Keratinocyte (primary cell): Measurements from ENCODE around the gene TCEANC2. TPM values are rescaled to one million over a fixed set of nuclear protein-coding genes. Genes with fewer than 3 reads are reported as not detected.

Experiments used
- DNase-seq: peaks from one replicate; pipeline ENCODE4 v3.0.0-alpha.2; 2011; ENCODE audit warnings: low read depth, missing footprints, low spot score
- FAIRE-seq: peaks from 2 replicates; lab custom pipeline; 2011; peaks lifted over from hg19 to GRCh38; lab: Jason Lieb, UNC
- H2AFZ ChIP-seq: 2 replicates; pipeline ENCODE4 v1.6.0; 2012; ENCODE audit warnings: low read length, control low read depth, inconsistent platforms; ENCODE audit not compliant: control insufficient read depth
- H3K27ac ChIP-seq: 2 replicates; pipeline ENCODE4 v1.5.1; 2011; ENCODE audit warnings: low read length; ENCODE audit not compliant: control insufficient read depth, insufficient read depth
- H3K27me3 ChIP-seq: 3 replicates; pipeline ENCODE4 v1.6.0; 2011; ENCODE audit warnings: low read length; ENCODE audit not compliant: control insufficient read depth, insufficient read depth; ENCODE audit errors: extremely low read depth
- H3K36me3 ChIP-seq, 2 experiments: 2 replicates in 1 of 2; 3 replicates in 1 of 2; pipeline ENCODE4 v1.5.1; 2011; ENCODE audit warnings: low read length in 2 of 2, mild to moderate bottlenecking in 1 of 2; ENCODE audit not compliant: control insufficient read depth in 2 of 2, insufficient read depth in 2 of 2; ENCODE audit errors: extremely low read depth in 1 of 2
- H3K4me1 ChIP-seq: 3 replicates; pipeline ENCODE4 v1.5.1; 2011; ENCODE audit warnings: low read length; ENCODE audit not compliant: control insufficient read depth, insufficient read depth; ENCODE audit errors: extremely low read depth
- H3K4me2 ChIP-seq: 3 replicates; pipeline ENCODE4 v1.6.0; 2011; ENCODE audit warnings: low read depth, low read length; ENCODE audit not compliant: control insufficient read depth, insufficient read depth; ENCODE audit errors: extremely low read depth
- H3K4me3 ChIP-seq, 3 experiments: fragments of 200-600 bp in 1 of 3; sonication (generic) in 1 of 3; 2 replicates in 2 of 3; 3 replicates in 1 of 3; pipeline ENCODE4 v1.5.1; 2011 to 2016; ENCODE audit warnings: low read length in 3 of 3, mild to moderate bottlenecking in 3 of 3, control low read depth in 2 of 3, inconsistent platforms in 1 of 3, low read depth in 1 of 3, mixed read lengths in 1 of 3, mixed run types in 1 of 3, moderate library complexity in 1 of 3; ENCODE audit not compliant: control insufficient read depth in 2 of 3, insufficient read depth in 2 of 3; ENCODE audit errors: extremely low read depth in 1 of 3
- H3K79me2 ChIP-seq: 2 replicates; pipeline ENCODE4 v1.6.0; 2012; ENCODE audit warnings: low read length; ENCODE audit not compliant: control insufficient read depth, insufficient read depth
- H3K9ac ChIP-seq: 3 replicates; pipeline ENCODE4 v1.6.0; 2011; ENCODE audit warnings: low read length; ENCODE audit not compliant: control insufficient read depth, insufficient read depth; ENCODE audit errors: extremely low read depth
- H3K9me1 ChIP-seq: 3 replicates; pipeline ENCODE4 v1.6.0; 2011; ENCODE audit warnings: low read length; ENCODE audit not compliant: control insufficient read depth, insufficient read depth; ENCODE audit errors: extremely low read depth
- H3K9me3 ChIP-seq: 2 replicates; pipeline ENCODE4 v1.5.1; 2012; ENCODE audit warnings: low read depth, low read length; ENCODE audit not compliant: control insufficient read depth
- H4K20me1 ChIP-seq: 3 replicates; pipeline ENCODE4 v1.6.0; 2011; ENCODE audit warnings: low read length; ENCODE audit not compliant: control insufficient read depth, insufficient read depth; ENCODE audit errors: extremely low read depth
- EZH2 ChIP-seq: IDR thresholded peaks from one replicate; pipeline ENCODE4 v1.6.1; 2012; ENCODE audit warnings: inconsistent platforms, mild to moderate bottlenecking, low read length, moderate library complexity
- dilution Hi-C: fragments of 300-500 bp; cut with MboI; formaldehyde crosslinking; loops from one replicate; pipeline ENCODE4 v1.7.0; 2020; ENCODE audit warnings: low sequenced_read_pairs; ENCODE audit not compliant: extremely low pct_ligation_motif_present
- polyA plus RNA-seq, 5 experiments: library from polyadenylated mRNA; depleted of rRNA in 3 of 5; stranded (reverse) in 3 of 5; stranded (forward) in 1 of 5; unstranded in 1 of 5; fragments of >200 nt; gene quantifications; 1 replicate in 1 of 5; 2 replicates in 3 of 5; 3 replicates in 1 of 5; pipeline versions ENCODE4 v1.2.1 to v1.2.3, GENCODE V29; 2011 to 2012; ENCODE audit warnings: missing spikeins in 2 of 5, low read depth in 1 of 5, low replicate concordance in 1 of 5
- TF ChIP-seq, protein P1 (sequence below), 3 experiments: IDR thresholded peaks in 1 of 3; conservative IDR thresholded peaks in 1 of 3; optimal IDR thresholded peaks in 1 of 3; 2 replicates in 2 of 3; 3 replicates in 1 of 3; pipeline versions ENCODE3 to v1.5.1; 2011; ENCODE audit warnings: low read length in 3 of 3, mild to moderate bottlenecking in 3 of 3, moderate library complexity in 2 of 3, control low read depth in 1 of 3, inconsistent platforms in 1 of 3; ENCODE audit not compliant: insufficient read depth in 2 of 3; ENCODE audit errors: extremely low read depth in 1 of 3

Gene TCEANC2
- polyA plus RNA-seq, 1 donor (not counting 4 experiments of a cell fraction or from before 2014, with no cell fraction given) = 4.3 TPM

DNA sequence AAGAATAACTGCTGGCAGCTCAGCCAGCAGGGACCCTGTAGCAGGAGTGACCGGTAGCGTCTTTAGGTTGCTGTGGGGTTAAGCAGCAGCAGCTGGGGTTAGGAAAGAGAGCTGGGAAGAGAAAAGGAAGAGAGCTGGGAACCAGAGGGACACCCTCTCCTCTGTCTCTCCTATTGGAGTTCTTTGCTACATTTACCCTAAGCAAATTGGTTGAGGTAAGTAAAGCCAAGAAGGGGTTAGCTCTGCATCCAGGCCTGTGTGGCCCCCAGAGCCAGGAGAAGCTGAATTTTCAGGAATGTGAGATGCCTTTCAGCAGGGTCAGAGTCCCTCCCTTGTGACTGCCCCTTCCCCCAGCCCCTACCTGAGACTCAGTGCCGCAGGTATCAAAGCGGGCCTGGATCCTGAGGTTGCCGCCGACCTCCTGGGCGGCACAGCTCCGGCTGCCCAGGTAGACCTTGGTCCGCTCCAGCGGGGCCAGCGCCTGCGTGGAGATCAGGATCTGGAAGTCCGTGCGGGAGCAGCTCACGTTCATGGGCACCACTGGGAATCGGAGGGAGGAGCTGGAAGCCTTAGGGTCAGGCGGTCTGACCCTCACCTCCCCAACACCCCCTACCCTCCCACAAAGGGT is 83.0 kb downstream of the TCEANC2 start:
- Histone ChIP-seq H3K4me3 (no peak overlapping the region), H3K9me3 (no peaks in the 10 kb centered on the region), H3K9ac (no peak overlapping the region), H3K27ac (no peak overlapping the region), H3K27me3 (peaks cover 6% of the 10 kb centered on the region), H2AFZ (no peak overlapping the region), H3K4me2 (no peak overlapping the region), H3K4me1 (no peaks in the 10 kb centered on the region), H3K36me3 (no peaks in the 10 kb centered on the region), H3K9me1 (no peaks in the 10 kb centered on the region), H3K79me2 (no peaks in the 10 kb centered on the region), H4K20me1 (no peaks in the 10 kb centered on the region)
- dilution Hi-C loops = no loop called here
- no peak for FAIRE-seq
- TF ChIP-seq, protein P1, sequence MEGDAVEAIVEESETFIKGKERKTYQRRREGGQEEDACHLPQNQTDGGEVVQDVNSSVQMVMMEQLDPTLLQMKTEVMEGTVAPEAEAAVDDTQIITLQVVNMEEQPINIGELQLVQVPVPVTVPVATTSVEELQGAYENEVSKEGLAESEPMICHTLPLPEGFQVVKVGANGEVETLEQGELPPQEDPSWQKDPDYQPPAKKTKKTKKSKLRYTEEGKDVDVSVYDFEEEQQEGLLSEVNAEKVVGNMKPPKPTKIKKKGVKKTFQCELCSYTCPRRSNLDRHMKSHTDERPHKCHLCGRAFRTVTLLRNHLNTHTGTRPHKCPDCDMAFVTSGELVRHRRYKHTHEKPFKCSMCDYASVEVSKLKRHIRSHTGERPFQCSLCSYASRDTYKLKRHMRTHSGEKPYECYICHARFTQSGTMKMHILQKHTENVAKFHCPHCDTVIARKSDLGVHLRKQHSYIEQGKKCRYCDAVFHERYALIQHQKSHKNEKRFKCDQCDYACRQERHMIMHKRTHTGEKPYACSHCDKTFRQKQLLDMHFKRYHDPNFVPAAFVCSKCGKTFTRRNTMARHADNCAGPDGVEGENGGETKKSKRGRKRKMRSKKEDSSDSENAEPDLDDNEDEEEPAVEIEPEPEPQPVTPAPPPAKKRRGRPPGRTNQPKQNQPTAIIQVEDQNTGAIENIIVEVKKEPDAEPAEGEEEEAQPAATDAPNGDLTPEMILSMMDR (optimal IDR thresholded peaks at IDR 0.05 in 1 of 3, IDR thresholded peaks at IDR 0.05 in 1 of 3, conservative IDR thresholded peaks at IDR 0.05 in 1 of 3; ENCODE audit: extremely low read depth in 1 of 3, insufficient read depth in 2 of 3, low read length in 3 of 3) = no peak
- no peak for TF ChIP-seq EZH2
- DNase-seq = no peak

DNA sequence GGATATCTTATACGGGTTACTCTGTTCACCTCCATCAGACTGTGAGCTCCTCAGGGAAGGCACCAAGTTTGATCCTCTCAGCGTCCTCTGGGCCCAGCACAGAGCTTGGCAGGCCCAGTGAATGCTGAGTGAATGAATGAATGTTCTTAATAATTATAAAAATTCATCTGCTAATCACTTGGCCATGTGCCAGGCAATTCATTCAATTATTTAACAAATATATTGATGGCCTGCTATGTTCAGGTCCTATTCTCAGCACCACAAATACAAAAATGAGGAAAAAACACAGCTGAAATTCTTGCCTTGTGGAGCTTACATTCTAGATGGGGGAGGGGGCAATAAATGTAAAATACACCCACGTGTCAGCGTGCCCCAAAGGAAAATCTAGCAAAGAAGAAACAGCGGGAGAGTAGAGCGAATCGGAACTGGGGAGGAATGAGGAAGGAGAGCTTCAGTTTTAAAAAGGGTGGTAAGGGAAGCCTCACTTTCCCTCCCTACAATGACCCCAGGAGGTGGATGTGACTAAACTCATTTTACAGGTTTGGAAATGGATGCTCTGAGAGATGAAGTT is 83.6 kb downstream of the TCEANC2 start:
- Histone ChIP-seq H3K4me3 (no peak overlapping the region), H3K4me1 (no peaks in the 10 kb centered on the region), H3K9me3 (no peaks in the 10 kb centered on the region), H2AFZ (no peak overlapping the region), H3K4me2 (no peak overlapping the region), H3K79me2 (no peaks in the 10 kb centered on the region), H4K20me1 (no peaks in the 10 kb centered on the region), H3K27me3 (peaks cover 2% of the 10 kb centered on the region), H3K9ac (no peak overlapping the region), H3K36me3 (no peaks in the 10 kb centered on the region), H3K27ac (no peak overlapping the region), H3K9me1 (no peaks in the 10 kb centered on the region)
- FAIRE-seq = no peak
- dilution Hi-C loops = no loop called here
- TF ChIP-seq, protein P1 (optimal IDR thresholded peaks at IDR 0.05 in 1 of 3, IDR thresholded peaks at IDR 0.05 in 1 of 3, conservative IDR thresholded peaks at IDR 0.05 in 1 of 3; ENCODE audit: extremely low read depth in 1 of 3, insufficient read depth in 2 of 3, low read length in 3 of 3) = no peak
- no peak for TF ChIP-seq EZH2
- no peak for DNase-seq
